Trophoblast cell (in vitro differentiated cells and primary cell): ENCODE data around the gene PCBD2.
A peak's percentile ranks its signal among the peaks of the same experiment; 100 is the strongest.

Experiments used
- DNase-seq, 2 donors: peaks; one replicate each; pipeline ENCODE4 v3.0.0-alpha.2; 2016
- H2AFZ ChIP-seq: 2 replicates; pipeline ENCODE4 v1.6.1; 2013; ENCODE audit warnings: low read length, moderate library complexity, mild to moderate bottlenecking; ENCODE audit not compliant: insufficient read depth, poor library complexity
- H2AK5ac ChIP-seq: 2 replicates; pipeline ENCODE4 v1.6.1; 2013; ENCODE audit warnings: mild to moderate bottlenecking, low read length
- H2BK120ac ChIP-seq: 2 replicates; pipeline ENCODE4 v1.6.1; 2013; ENCODE audit warnings: low read length, mild to moderate bottlenecking, moderate library complexity; ENCODE audit not compliant: insufficient read depth, poor library complexity
- H2BK12ac ChIP-seq: 2 replicates; pipeline ENCODE4 v1.6.1; 2013; ENCODE audit warnings: mild to moderate bottlenecking, low read length, moderate library complexity
- H2BK5ac ChIP-seq: 2 replicates; pipeline ENCODE4 v1.6.1; 2013; ENCODE audit warnings: low read length, low read depth, moderate library complexity, mild to moderate bottlenecking; ENCODE audit not compliant: poor library complexity
- H3K14ac ChIP-seq: 2 replicates; pipeline ENCODE4 v1.6.1; 2013; ENCODE audit warnings: mild to moderate bottlenecking, low read length
- H3K18ac ChIP-seq: 2 replicates; pipeline ENCODE4 v1.6.1; 2013; ENCODE audit warnings: mild to moderate bottlenecking, low read length
- H3K23ac ChIP-seq: 2 replicates; pipeline ENCODE4 v1.6.1; 2013; ENCODE audit warnings: low read length
- H3K27ac ChIP-seq: 2 replicates; pipeline ENCODE4 v1.5.1; 2013; ENCODE audit warnings: low read depth, mild to moderate bottlenecking, inconsistent platforms, low read length, moderate library complexity
- H3K27me3 ChIP-seq: 2 replicates; pipeline ENCODE4 v1.6.1; 2013; ENCODE audit warnings: inconsistent platforms, mild to moderate bottlenecking, low read length, moderate library complexity; ENCODE audit not compliant: insufficient read depth
- H3K36me3 ChIP-seq, 2 experiments: 1 replicate in 1 of 2; 2 replicates in 1 of 2; pipeline ENCODE4 v1.6.1; 2013; ENCODE audit warnings: low read length in 2 of 2, mild to moderate bottlenecking in 2 of 2, moderate library complexity in 1 of 2; ENCODE audit not compliant: insufficient read depth in 2 of 2, control insufficient read depth in 1 of 2
- H3K4ac ChIP-seq: 2 replicates; pipeline ENCODE4 v1.6.1; 2013; ENCODE audit warnings: low read depth, mild to moderate bottlenecking, low read length, moderate library complexity
- H3K4me1 ChIP-seq, 2 experiments: 1 replicate in 1 of 2; 2 replicates in 1 of 2; pipeline ENCODE4 v1.6.1; 2013; ENCODE audit warnings: low read length in 2 of 2, mild to moderate bottlenecking in 2 of 2, moderate library complexity in 1 of 2; ENCODE audit not compliant: insufficient read depth in 2 of 2, control insufficient read depth in 1 of 2
- H3K4me2 ChIP-seq: 2 replicates; pipeline ENCODE4 v1.6.1; 2013; ENCODE audit warnings: inconsistent platforms, mild to moderate bottlenecking, low read length, moderate library complexity
- H3K4me3 ChIP-seq: 2 replicates; pipeline ENCODE4 v1.5.1; 2013; ENCODE audit warnings: mild to moderate bottlenecking, low read depth, low read length, inconsistent platforms
- H3K79me1 ChIP-seq: one replicate; pipeline ENCODE4 v1.6.1; 2013; ENCODE audit warnings: low read length
- H3K79me2 ChIP-seq: 2 replicates; pipeline ENCODE4 v1.6.1; 2013; ENCODE audit warnings: low read length, mild to moderate bottlenecking; ENCODE audit not compliant: control insufficient read depth, insufficient read depth, poor library complexity
- H3K9ac ChIP-seq: 2 replicates; pipeline ENCODE4 v1.6.1; 2013; ENCODE audit warnings: mild to moderate bottlenecking, low read length
- H3K9me3 ChIP-seq: 2 replicates; pipeline ENCODE4 v1.6.1; 2013; ENCODE audit warnings: low read depth, mild to moderate bottlenecking, control low read depth, inconsistent platforms, low read length; ENCODE audit not compliant: insufficient read depth
- H4K12ac ChIP-seq: 2 replicates; pipeline ENCODE4 v1.6.1; 2013; ENCODE audit warnings: low read depth, mild to moderate bottlenecking, low read length, moderate library complexity
- H4K8ac ChIP-seq: 2 replicates; pipeline ENCODE4 v1.6.1; 2013; ENCODE audit warnings: low read depth, mild to moderate bottlenecking, low read length, moderate library complexity
- H4K91ac ChIP-seq: one replicate; pipeline ENCODE4 v1.6.1; 2013; ENCODE audit warnings: low read depth, mild to moderate bottlenecking, low read length, moderate library complexity
- WGBS: extraction: QIAGEN DNeasy Blood & Tissue Kit; methylation state at CpG from one replicate; pipeline ENCODE4 v1.1.7; 2013; ENCODE audit warnings: missing lambda C conversion rate; ENCODE audit not compliant: insufficient read length, insufficient coverage; ENCODE audit errors: extremely low coverage; 5-methylcytosine and 5-hydroxymethylcytosine counted together

The PCBD2 gene

DNA sequence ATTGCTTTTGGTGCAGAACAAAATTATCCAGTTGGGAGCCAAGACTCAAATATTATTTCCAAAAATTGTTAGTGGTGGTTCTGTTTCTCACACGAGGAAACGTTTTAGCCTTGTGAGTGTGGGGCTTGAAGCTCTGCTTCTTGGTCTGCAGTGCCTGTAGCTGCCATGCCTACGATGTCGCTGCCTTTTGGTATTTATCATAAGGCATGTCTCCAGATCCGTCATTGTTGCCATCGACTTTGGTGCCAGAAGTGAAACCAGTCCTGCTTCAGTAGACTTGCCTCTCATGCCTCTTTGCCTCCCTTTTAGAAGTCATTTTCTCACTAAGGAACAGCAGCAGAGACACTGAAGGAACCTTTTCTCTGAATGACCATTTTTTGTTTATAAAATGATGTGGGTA, 33.1 kb downstream of the PCBD2 start:
- Histone ChIP-seq H3K27me3 (no peaks in the 10 kb centered on the region), H2BK12ac (no peak overlapping the region), H2AFZ (no peak overlapping the region), H4K8ac (no peak overlapping the region), H3K36me3 (peaks cover 0 to 2% of the 10 kb centered on the region in 2 experiments), H3K4ac (no peak overlapping the region), H3K79me2 (no peaks in the 10 kb centered on the region), H3K79me1 (no peaks in the 10 kb centered on the region), H2BK120ac (no peak overlapping the region), H3K14ac (no peak overlapping the region), H3K4me3 (no peak overlapping the region), H4K12ac (no peak overlapping the region), H4K91ac (no peak overlapping the region), H3K23ac (no peak overlapping the region), H2BK5ac (no peak overlapping the region), H3K18ac (no peak overlapping the region), H3K4me2 (no peak overlapping the region), H3K27ac (no peak overlapping the region), H3K9ac (no peak overlapping the region), H2AK5ac (no peak overlapping the region), H3K9me3 (no peaks in the 10 kb centered on the region), H3K4me1 (no peaks in the 10 kb centered on the region)
- DNase-seq: no peak
- WGBS: no CpG with 5 or more reads among the region's 6 CpGs

DNA sequence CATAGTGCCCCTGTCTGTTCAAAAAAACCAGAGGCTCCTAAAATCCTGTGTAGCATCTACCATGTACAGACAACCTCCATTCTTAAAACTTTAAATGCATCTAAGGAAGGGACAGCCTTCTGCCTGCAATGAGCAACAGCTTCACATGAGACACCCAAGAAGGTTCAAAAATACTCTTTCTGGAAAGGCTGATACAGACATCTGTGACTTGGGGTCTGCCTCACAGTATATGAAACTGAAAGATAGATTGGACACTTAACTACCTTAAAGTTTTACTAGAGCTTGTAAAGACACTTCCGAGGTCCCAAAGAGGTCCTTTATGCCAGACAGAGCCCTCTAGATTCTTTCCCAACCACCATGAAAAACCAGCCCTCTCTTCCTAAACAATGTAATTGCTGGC, 34.6 kb downstream of the PCBD2 start:
- Histone ChIP-seq H2BK5ac (no peak overlapping the region), H2AK5ac (no peak overlapping the region), H3K27me3 (no peaks in the 10 kb centered on the region), H3K4me2 (no peak overlapping the region), H3K4me3 (no peak overlapping the region), H3K14ac (no peak overlapping the region), H4K12ac (no peak overlapping the region), H3K79me2 (no peaks in the 10 kb centered on the region), H2BK120ac (no peak overlapping the region), H2BK12ac (no peak overlapping the region), H4K8ac (no peak overlapping the region), H2AFZ (no peak overlapping the region), H3K27ac (no peak overlapping the region), H3K79me1 (no peaks in the 10 kb centered on the region), H3K23ac (no peak overlapping the region), H3K36me3 (peaks cover 0 to 2% of the 10 kb centered on the region in 2 experiments), H3K4me1 (no peaks in the 10 kb centered on the region), H3K9ac (no peak overlapping the region), H3K9me3 (no peaks in the 10 kb centered on the region), H3K18ac (no peak overlapping the region), H3K4ac (no peak overlapping the region), H4K91ac (no peak overlapping the region)
- no peak for DNase-seq
- WGBS: no CpG with 5 or more reads among the region's 1 CpG

DNA sequence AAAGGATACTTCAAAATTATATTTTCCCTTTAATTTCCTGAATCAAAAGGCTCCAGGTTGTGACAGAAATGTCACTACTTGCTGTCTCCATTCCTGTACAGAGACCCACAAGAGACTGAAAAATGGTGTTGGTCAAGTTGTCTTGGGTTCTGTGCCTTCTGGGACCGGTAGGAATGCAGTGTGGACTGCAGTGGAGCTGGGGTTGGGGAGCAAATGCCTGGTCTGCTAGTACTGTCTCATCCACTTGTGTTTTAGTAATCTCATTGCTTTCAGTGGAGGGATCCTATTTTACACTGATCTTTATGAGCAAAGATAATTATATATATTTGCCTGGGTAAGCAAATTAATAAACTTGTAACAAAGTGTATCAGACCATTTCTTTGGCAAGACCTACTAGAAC, 38.6 kb downstream of the PCBD2 start:
- Histone ChIP-seq H3K18ac (no peak overlapping the region), H4K8ac (no peak overlapping the region), H4K12ac (no peak overlapping the region), H3K36me3 (no peaks in the 10 kb centered on the region), H3K27ac (no peak overlapping the region), H3K4me2 (no peak overlapping the region), H3K4ac (no peak overlapping the region), H3K79me1 (no peaks in the 10 kb centered on the region), H3K79me2 (no peaks in the 10 kb centered on the region), H2BK5ac (no peak overlapping the region), H3K4me3 (no peak overlapping the region), H3K23ac (no peak overlapping the region), H3K9ac (no peak overlapping the region), H3K27me3 (no peaks in the 10 kb centered on the region), H3K4me1 (no peaks in the 10 kb centered on the region), H4K91ac (no peak overlapping the region), H3K14ac (no peak overlapping the region), H2AK5ac (no peak overlapping the region), H3K9me3 (no peaks in the 10 kb centered on the region), H2BK12ac (no peak overlapping the region), H2BK120ac (no peak overlapping the region), H2AFZ (no peak overlapping the region)
- WGBS: no CpG with 5 or more reads among the region's 1 CpG
- DNase-seq: no peak

DNA sequence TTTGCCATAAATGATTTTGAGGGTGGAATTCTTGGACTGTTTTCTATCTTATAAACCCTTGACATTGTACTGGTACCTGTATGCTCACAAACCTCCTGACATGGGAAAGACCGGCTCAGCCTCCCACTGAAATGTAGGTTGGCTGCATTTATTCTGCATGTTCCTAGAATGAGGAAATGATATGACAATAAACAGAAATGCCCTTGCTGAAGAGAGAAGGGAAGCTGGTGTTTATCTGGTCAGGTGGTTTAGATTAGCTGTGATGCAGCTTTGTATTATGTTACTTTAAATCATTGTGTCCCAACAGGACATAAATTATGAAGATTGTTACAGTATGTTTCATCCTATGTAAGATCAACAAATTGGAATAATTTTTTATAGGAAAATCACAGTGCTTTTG, 39.7 kb downstream of the PCBD2 start:
- Histone ChIP-seq H3K14ac (no peak overlapping the region), H3K9me3 (no peaks in the 10 kb centered on the region), H3K4me1 (no peaks in the 10 kb centered on the region), H3K27ac (no peak overlapping the region), H4K12ac (no peak overlapping the region), H4K91ac (no peak overlapping the region), H3K9ac (no peak overlapping the region), H3K4me2 (no peak overlapping the region), H3K18ac (no peak overlapping the region), H2BK5ac (no peak overlapping the region), H2BK12ac (no peak overlapping the region), H2BK120ac (no peak overlapping the region), H3K36me3 (no peaks in the 10 kb centered on the region), H3K23ac (no peak overlapping the region), H3K27me3 (no peaks in the 10 kb centered on the region), H3K4ac (no peak overlapping the region), H2AFZ (no peak overlapping the region), H3K79me2 (no peaks in the 10 kb centered on the region), H3K79me1 (no peaks in the 10 kb centered on the region), H4K8ac (no peak overlapping the region), H3K4me3 (no peak overlapping the region), H2AK5ac (no peak overlapping the region)
- no CpG with 5 or more reads among the region's 1 CpG for WGBS
- peak; percentile 56 to 81 for DNase-seq
